Stimulated activated CD8-positive, alpha-beta memory T cell treated with anti-CD3 and anti-CD28 coated beads, Interleukin-2, amount 100 ng/mL, for 48 hours (primary cell): ENCODE data around the gene PROK1.

Experiments
- DNase-seq, 2 donors: peaks; one replicate each; pipeline ENCODE4 v3.0.0-alpha.2; 2020; ENCODE audit warnings: low read depth in 2 of 2

PROK1 gene

GRCh38 chr1:110465038-110465813, 14.3 kb downstream of the PROK1 start:
- no peak for DNase-seq

GRCh38 chr1:110465814-110466380, 14.9 kb downstream of the PROK1 start:
- DNase-seq: no peak

- no peak for DNase-seq
These were observed 15.8 kb downstream of the PROK1 start for GRCh38 chr1:110466646-110467280.

GRCh38 chr1:110471131-110471530, 20.2 kb downstream of the PROK1 start:
- DNase-seq: no peak

GRCh38 chr1:110472546-110472945, 21.6 kb downstream of the PROK1 start:
- DNase-seq: no peak

- DNase-seq: no peak
These were observed 23.5 kb downstream of the PROK1 start for GRCh38 chr1:110474444-110474843.

- DNase-seq: no peak
These were observed 24.5 kb downstream of the PROK1 start for GRCh38 chr1:110475362-110476027.

- no peak for DNase-seq
These were observed 25.2 kb downstream of the PROK1 start for GRCh38 chr1:110476028-110476765.

GRCh38 chr1:110477041-110477440, 26.1 kb downstream of the PROK1 start:
- no peak for DNase-seq

- DNase-seq: no peak
These were observed 26.6 kb downstream of the PROK1 start for GRCh38 chr1:110477445-110477957.

GRCh38 chr1:110477967-110478640, 27.2 kb downstream of the PROK1 start:
- no peak for DNase-seq

GRCh38 chr1:110478886-110479285, 27.9 kb downstream of the PROK1 start:
- DNase-seq: no peak

GRCh38 chr1:110480356-110481096, 29.6 kb downstream of the PROK1 start:
- no peak for DNase-seq

- DNase-seq: no peak
These were observed 31.1 kb downstream of the PROK1 start for GRCh38 chr1:110481968-110482623.

- no peak for DNase-seq
These were observed 31.8 kb downstream of the PROK1 start for GRCh38 chr1:110482662-110483307.

GRCh38 chr1:110483308-110483685, 32.3 kb downstream of the PROK1 start:
- no peak for DNase-seq

- DNase-seq: no peak
These were observed 33.9 kb downstream of the PROK1 start for GRCh38 chr1:110484801-110485200.

- no peak for DNase-seq
These were observed 34.8 kb downstream of the PROK1 start for GRCh38 chr1:110485725-110486124.

- no peak for DNase-seq
These were observed 36.8 kb downstream of the PROK1 start for GRCh38 chr1:110487726-110488125.
